HG02798 (cell line): Measurements from ENCODE around the gene TIAM2.
"Not testable (repeated sequence)": the region's sequence is repeated elsewhere in the genome, so short reads cannot be mapped to it uniquely, and the experiment has no call there.

Experiments
- ATAC-seq: cut with Tn5 transposase; IDR thresholded peaks from one replicate; pipeline ENCODE4 v1.9.1; 2021; ENCODE audit warnings: mild to moderate bottlenecking; ENCODE audit not compliant: unreplicated experiment, poor library complexity

Gene TIAM2

GRCh38 chr6:154986787-154987235 is 8.3 kb upstream of the TIAM2 start:
- ATAC-seq: no peak

DNA sequence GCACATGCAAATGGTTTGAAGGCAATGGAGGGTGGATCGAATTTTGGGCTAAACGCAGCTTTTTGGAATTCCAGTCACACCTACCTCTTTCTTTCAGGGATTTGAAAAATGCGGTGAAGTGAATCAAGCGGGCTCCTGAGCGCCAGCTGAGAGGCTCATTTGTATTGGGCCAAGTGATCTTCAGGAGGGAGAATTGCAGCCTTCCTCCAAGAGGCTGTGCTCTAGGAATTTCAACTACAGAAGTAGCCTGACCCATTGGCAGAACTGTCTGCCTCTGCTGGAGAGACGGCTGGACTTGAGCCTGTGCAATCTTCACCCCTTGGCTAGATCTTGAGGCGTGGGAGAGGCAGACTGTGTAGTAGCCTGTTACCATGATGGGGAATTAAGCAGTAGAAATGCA is 5.7 kb upstream of the TIAM2 start:
- no peak for ATAC-seq

DNA sequence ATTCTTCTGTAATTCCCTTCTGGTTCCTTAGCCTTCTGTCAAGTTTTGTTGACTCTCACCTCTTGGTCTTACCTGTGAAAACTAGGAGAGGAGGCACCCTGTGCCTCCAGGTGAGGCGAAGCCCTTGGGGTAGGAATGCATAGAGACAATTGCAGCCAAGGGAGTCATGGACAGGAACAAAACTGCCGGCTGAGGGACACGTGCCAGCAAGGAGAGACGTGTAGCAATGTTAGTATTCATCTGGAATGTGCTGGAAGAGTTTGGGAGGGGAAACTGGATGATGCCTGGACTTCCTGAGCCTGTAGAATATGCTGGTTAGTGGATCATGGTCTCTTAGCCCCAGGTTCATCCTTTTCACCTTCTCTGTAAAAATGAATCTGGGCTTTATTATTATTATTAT is 3.9 kb upstream of the TIAM2 start:
- ATAC-seq: no peak

GRCh38 chr6:154993026-154993425 is 2.1 kb upstream of the TIAM2 start:
- ATAC-seq: no peak

GRCh38 chr6:154993710-154994109 is 1.4 kb upstream of the TIAM2 start:
- no peak for ATAC-seq

- ATAC-seq: no peak
Observed at GRCh38 chr6:154994836-154995253, 270 bp upstream of the TIAM2 start.

- ATAC-seq: no peak
Observed at GRCh38 chr6:154996016-154996590, 988 bp downstream of the TIAM2 start.

DNA sequence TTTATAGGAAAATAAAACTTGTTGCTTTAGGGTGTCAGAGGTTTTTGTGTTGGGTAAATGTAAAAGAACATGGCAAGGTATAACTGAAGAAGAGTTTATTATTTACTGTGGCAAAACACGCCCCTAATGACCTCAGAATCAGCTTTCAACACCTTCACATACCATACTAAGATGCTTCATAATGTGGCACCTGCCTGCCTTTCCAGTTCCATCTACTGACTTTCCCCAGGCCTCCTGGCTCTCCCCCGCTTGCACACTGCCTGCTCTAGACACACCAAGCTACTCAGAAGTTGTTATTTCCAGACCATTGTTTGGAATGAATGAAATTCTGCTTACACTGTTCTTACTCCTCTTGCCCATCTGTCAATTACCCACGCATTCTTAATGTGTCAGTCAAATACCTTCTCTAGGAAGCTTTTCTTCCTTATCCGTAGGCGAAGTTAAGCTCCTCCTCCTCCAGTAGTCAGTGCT is 1.8 kb downstream of the TIAM2 start:
- ATAC-seq: no peak

DNA sequence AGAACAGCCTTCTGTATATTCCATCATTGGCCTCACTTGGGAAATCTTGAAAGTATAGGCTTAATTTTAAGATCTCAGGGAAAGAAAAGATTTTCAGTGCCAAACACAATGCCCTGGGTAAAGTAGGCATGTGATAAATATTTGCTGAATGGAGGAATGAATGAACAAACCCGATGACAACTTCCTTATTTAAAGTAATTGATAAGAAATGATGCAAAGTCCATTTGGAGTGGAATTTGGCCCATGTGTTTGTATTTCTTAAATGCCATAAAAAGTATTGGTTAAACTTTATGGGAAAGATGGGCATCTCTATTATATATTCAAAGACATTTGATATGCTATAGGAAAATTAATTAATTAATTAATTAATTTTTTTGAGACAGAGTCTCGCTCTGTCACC is 3.7 kb downstream of the TIAM2 start:
- ATAC-seq: no peak

- ATAC-seq: no peak
Observed at GRCh38 chr6:155001482-155001881, 6.4 kb downstream of the TIAM2 start.

- no peak for ATAC-seq
Observed at GRCh38 chr6:155001934-155002333, 6.8 kb downstream of the TIAM2 start.

DNA sequence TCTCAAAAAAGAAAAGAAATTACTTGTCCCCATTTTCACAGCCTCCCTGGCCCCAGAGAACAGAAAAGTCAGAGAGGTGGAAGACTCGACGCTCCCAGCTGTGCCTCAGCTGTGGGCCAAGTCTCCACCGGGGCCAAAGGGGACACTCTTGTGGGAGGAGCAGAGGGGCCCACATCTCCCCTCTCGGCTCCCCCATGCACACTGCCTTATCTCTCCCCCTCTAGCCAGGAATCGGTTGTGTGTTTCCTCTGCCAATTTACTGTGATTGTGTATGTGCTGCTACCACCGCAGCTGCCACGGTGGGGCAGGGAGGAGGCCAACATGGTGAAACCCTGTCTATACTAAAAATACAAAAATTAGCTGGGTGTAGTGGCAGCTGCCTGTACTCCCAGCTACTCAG is 8.4 kb downstream of the TIAM2 start:
- ATAC-seq: no peak

GRCh38 chr6:155004017-155004416 is 8.9 kb downstream of the TIAM2 start:
- no peak for ATAC-seq

- ATAC-seq: no peak
Observed at GRCh38 chr6:155004576-155005372, 9.7 kb downstream of the TIAM2 start.

GRCh38 chr6:155008625-155009024 is 13.5 kb downstream of the TIAM2 start:
- no peak for ATAC-seq

DNA sequence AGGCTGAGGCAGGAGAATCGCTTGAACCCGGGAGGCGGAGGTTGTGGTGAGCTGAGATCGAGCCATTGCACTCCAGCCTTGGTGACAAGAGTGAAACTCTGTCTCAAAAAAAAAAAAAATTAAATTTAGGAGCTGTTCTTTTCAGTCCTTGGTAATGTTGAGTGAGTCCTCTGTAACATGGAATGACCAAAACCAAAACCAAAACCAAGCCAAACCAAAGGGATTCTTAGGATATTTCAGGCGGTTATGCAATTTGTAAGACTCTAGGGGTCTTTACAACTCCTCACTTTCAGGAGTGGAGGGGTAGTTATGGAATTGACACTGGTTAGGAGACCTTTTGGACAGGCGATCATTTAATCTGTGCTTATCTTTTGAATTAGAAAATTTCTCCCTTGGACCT is 15.8 kb downstream of the TIAM2 start:
- ATAC-seq: no peak

GRCh38 chr6:155011809-155012291 is 16.7 kb downstream of the TIAM2 start:
- ATAC-seq: no peak

GRCh38 chr6:155013457-155013876 is 18.4 kb downstream of the TIAM2 start:
- no peak for ATAC-seq

- no peak for ATAC-seq
Observed at GRCh38 chr6:155014137-155014536, 19.0 kb downstream of the TIAM2 start.

GRCh38 chr6:155014670-155015300 is 19.7 kb downstream of the TIAM2 start:
- no peak for ATAC-seq

- ATAC-seq: not testable (repeated sequence)
Observed at GRCh38 chr6:155018415-155018814, 23.3 kb downstream of the TIAM2 start.
